ENCODE data around the gene DPH7.
"Not testable (repeated sequence)": the region's sequence is repeated elsewhere in the genome, so short reads cannot be mapped to it uniquely, and the experiment has no call there.

The DPH7 gene

GRCh38 chr9:137575716-137576411 lies 2.9 kb downstream of the DPH7 start:
- no peak for TF ChIP-seq CTCF (IDR thresholded peaks at IDR 0.05; ENCODE audit: extremely low read depth, missing control alignments)
- no peak for DNase-seq (ENCODE audit: low spot score)

- DNase-seq (ENCODE audit: low spot score): no peak
Observed at GRCh38 chr9:137575364-137575715, 3.4 kb downstream of the DPH7 start.

GRCh38 chr9:137574192-137574591 lies 4.5 kb downstream of the DPH7 start:
- TF ChIP-seq CTCF (IDR thresholded peaks at IDR 0.05; ENCODE audit: extremely low read depth, missing control alignments): no peak
- no peak for DNase-seq (ENCODE audit: low spot score)

More at GRCh38 chr9:137575364-137575715, 3.4 kb downstream of the DPH7 start:
- TF ChIP-seq CTCF (IDR thresholded peaks at IDR 0.05; ENCODE audit: extremely low read depth, missing control alignments): no peak

GRCh38 chr9:137570566-137570965 lies 8.2 kb downstream of the DPH7 start:
- no peak for TF ChIP-seq CTCF (IDR thresholded peaks at IDR 0.05; ENCODE audit: extremely low read depth, missing control alignments)
- DNase-seq (ENCODE audit: low spot score): no peak

- DNase-seq (ENCODE audit: low spot score): no peak
- TF ChIP-seq CTCF (IDR thresholded peaks at IDR 0.05; ENCODE audit: extremely low read depth, missing control alignments): no peak
Observed at GRCh38 chr9:137569609-137570203, 9.0 kb downstream of the DPH7 start.

- not testable (repeated sequence) for DNase-seq (ENCODE audit: low spot score)
Observed at GRCh38 chr9:137568445-137568844, 10.3 kb downstream of the DPH7 start.

- TF ChIP-seq CTCF (IDR thresholded peaks at IDR 0.05; ENCODE audit: extremely low read depth, missing control alignments): no peak
- no peak for DNase-seq (ENCODE audit: low spot score)
Observed at GRCh38 chr9:137564817-137565411, 13.8 kb downstream of the DPH7 start.
